SK-N-SH treated with all-trans-retinoic acid at 6 μM for 48 hours (cell line): ENCODE results near the gene NOTCH2.
"Not testable (repeated sequence)": the region's sequence is repeated elsewhere in the genome, so short reads cannot be mapped to it uniquely, and the experiment has no call there.

Experiments
- ATAC-seq: fragments of 200-7000 bp; cut with Tn5 transposase; 3 replicates; pipeline ENCODE4 v1.9.1; 2020; ENCODE audit warnings: mild to moderate bottlenecking, moderate library complexity

The NOTCH2 gene

DNA sequence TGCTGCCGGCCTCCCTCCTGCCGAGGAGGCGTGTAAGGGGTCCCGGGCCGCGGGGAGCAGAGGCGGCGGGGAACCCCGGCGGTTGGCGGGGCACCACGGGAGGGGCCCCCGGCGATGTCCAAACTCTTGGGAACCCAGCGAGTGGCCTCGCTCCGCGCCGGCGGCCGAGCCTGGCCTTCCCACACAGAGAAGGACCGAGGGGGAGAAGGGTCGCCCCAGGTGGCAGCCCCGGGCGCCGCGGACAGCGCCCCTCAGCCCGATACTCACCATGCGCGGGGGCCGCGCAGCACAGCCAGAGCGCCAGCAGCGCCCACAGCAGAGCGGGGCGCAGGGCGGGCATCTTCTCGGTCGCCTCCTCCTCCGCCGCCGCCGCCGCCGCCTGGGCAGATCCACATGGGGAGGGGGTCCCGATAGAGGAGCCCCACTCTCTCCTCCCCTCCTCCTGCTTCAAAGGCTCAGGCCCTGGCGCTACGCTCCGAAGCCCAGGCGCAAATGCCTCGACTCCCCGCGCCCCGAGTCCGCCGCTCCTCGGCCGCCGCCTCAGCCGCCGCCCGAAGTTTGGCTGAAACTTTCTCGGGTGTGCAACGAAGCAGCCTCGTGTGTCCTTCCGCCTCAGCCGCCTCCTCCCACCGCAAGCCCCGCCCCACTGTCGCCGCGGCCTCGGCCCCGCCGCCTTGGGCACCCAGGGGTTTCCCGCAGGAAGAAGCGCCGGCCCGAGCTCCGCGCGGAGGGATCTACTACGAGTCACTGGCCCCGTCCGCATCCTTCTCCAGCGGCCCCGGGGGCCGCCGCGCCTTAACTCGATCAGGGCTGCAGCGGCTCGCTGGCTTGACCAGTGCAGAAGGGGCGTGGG lies at the start of gene NOTCH2:
TSS of gene NOTCH2 (minus strand) at position 596 of the 853 bp plus-strand sequence. CDS start at position 340, 256 bp downstream.
- peak; percentile 81 for ATAC-seq

DNA sequence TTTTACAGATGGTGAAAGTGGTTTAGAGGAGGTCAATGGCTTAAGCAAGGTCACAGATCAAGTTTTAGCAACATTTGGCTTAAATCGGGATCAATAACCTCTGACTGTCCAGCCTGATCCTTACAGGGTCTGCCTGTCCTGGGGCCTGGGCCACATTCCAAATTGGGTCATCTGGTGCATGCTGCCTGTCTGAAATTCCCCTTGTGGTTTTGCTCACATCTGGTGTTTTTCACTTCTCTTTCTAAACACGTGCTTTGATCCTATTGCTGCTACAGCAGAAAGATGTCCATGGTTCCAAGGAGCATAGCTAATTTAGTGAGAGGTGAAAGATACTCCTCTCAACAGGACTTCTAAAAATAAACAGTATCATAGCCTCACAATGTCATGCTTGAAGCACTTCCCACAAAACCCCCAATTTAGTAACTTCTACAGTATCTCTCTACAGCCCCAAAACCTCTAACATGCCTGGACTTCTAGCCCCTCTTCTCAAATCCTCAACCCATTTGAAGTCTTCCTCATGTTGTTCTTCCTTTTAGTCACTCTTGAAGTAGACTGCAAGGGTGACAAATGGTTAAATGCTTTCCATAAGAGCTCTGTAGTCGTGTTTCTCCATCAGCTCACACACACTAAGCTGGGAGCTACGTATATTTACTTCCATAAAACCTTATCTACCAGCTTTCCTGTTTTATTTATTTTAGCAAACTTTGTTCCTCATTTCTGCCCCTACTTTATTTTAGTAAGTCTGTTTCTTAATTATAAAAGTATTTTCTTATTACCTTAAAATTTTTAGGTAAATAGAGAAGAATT lies 48.1 kb upstream of the NOTCH2 start:
- peak; percentile 87 for ATAC-seq

DNA sequence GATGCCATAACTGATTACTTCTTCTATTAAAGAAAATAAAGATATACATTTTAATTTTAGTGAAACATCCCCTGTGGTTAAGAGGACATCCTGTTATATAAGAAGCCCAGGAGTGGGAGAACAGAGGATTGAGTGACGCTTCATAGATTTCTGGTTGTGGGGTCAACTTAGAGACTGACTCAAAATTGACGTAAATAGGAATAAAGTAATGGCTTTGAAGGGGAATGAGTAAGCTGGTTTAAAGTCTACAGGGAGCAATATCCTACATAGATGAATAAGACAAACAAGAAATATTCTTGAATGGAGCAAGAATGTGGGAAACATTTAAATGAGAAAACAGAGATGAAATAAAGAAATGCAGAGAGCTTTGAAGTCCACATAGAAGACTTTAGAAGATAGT lies 46.6 kb upstream of the NOTCH2 start:
- not testable (repeated sequence) for ATAC-seq

DNA sequence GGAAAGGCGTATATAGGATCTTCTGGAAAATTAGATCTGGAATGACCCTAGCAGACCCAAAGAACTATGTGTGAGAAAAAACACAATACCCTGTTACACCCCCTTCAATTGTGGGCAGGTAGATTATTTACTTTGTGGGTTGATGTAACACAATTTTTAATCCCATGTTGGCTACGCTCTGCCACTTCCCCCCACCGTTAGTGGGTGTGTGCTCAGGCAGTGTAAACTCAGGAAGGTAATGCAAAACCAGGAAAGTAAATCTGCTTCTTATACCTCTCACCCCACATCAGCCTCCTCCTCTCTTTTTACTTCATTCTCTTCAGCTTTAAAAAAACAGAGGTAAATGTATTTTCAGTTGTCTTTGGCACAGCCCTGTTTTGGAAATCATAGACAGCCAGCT lies 43.7 kb upstream of the NOTCH2 start:
- ATAC-seq = not testable (repeated sequence)

DNA sequence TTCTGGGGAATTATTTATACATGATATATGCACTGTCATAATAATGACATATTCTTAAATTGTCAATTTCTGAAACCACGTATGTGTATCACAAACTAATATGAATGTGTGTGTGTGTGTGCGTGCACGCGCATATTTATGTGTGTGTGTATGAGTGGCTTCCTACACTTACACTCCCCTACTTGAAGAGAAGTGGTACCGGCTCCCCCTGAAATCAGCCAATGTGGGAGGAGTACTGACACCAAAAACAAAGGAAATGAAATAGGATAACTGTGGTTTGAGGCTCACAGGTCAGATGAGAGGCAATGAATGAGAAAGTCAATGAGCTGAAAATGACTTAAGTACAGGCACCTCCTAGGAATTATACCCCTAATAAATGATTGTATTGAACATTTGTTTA lies 42.8 kb upstream of the NOTCH2 start:
- ATAC-seq = peak; percentile 18

DNA sequence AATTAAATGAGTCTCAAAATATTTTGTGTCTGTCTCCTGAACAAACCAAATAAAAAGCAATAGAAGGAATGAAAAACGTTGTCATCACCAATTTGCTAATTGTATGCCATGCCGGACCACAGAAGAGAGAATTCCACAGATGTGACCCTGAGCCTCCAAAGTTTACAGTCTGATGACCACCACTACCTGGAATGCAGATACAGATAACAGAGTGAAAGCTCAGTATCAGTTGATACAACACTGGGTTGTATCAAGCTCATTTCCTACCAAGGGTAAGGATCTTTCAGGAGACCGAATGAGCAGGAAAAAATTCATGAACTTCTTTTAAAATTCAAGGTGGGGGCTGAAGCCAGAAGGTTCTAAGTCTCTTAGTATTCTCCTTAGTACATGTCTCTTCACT lies 42.3 kb upstream of the NOTCH2 start:
- peak; percentile 94 for ATAC-seq

DNA sequence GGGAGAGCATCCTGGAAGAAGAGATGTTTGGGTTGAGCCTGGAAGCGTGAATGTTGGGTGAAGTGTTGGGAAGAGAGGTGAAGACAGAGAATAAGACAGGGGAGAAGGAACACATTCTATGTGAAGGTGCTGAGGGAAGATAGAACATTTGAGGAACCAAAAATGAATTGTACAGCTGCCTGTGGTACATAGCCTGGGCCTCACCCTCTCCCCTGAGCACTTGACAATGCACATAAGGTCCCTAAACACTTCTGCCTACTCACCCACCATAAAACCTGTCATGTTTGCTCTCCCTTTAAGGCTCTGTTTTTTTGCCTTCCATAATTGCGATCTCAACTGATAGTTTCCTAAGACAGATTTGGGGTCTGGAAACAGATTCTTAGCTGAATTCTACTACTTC lies 41.5 kb upstream of the NOTCH2 start:
- ATAC-seq = not testable (repeated sequence)

DNA sequence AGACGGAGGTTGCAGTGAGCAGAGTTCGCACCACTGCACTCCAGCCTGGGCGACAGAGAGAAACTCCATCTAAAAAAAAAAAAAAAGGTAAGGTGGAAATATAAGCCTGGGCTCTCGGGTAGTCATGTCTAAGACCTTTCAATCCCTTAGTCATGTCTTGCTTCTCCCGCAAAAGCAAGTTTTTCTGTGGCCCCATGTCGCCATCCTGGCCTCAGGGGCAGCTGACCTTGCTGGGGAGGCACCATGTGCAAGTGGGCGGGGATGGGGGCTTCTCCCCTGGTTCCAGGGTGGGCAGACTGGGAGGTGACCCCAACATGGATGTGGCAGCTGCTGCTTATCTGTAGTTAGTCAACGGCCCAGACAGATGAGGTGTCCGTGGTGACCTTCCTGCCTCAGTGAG lies 40.2 kb upstream of the NOTCH2 start:
- not testable (repeated sequence) for ATAC-seq

DNA sequence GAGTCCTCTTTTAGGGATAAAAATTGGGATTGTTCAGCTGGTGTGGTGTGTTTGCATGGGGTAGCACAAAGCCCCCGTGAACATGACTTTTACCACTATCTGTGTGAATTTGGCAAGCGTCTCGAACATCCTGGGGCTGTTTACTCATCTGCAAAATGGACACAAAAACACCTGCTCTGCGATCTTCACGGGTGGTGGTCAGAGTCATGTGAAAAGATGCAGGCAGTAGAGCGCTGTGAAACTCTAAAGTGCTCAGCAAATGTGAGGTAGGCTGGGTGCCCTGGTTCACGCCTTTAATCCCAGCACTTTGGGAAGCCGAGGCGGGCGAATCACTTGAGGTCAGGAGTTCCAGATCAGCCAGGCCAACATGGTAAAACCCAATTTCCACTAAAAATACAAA lies 39.7 kb upstream of the NOTCH2 start:
- ATAC-seq = not testable (repeated sequence)

DNA sequence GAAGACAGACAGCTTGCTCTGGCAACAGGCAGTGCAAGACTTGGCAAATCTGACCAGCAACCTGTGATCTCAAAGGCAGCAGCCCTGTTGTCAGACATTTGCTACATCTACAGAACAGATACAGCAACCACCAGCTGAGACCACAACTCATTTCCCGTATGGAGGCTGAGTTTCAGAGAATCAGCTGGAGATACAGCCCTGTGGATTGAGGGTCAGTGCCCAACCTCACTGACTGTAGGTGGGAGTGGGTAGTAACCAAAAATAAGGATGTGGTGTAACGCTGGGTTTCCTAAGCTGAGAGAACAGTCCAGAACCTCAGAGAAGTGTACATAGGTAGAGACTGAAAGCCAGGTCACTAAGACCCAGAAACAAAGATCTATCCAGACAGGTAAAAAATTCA lies 35.8 kb upstream of the NOTCH2 start:
- not testable (repeated sequence) for ATAC-seq

DNA sequence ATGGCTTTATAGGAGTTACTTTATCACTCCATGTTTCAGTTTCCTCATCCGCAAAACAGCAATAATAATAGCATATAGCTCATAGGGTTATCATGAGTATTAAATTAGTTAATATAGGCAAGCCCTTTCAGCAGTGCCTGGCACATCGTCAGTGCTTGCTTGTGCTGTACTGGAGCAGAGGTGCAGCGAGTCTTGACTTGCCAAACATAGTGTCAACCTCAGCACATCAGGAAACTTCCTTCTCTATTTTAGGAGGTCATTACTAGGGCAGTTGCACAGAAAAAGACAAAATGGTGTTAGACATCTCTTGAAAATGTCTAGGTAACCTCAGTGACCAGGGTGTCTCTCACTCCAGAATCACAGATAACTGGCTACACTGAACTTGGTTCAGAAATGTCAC lies 34.3 kb upstream of the NOTCH2 start:
- ATAC-seq = not testable (repeated sequence)

DNA sequence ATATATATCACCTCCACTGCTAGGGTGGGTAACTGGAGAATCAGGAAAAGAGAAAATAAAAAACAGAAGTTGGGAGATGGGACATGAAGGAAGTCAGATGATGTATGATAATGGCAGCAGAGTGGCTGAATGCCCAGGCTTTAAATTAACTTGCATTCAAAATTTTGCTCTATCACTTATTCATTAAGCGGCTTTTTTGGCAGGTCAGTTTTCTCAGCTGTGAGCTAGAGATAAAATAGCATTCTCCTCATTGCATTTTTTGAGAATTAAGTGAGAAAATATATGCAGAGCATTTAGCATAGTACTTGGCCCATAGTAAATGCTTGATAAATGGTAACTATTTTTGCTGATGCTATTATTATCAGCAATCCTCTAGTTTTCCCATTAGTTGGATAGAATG lies 32.1 kb upstream of the NOTCH2 start:
- ATAC-seq = peak; percentile 55

DNA sequence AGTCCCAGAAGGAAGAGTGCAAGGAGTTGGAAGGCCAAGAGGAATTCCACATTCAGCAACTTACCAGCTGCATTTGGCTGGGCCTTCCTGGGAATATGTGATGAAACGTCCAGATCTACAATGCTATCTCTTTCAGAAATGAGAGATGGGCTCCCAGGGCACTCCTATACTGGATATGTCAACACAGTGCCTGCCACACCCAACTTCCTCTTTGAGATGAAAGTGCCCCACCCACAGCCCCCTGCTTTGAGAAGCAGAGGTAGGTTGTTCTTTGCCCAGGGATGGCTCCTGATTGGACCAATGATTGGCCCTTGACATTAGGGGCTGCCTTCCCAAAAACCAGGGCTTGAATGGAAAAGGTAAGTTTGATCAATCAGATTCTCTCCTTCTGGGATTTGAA lies 31.1 kb upstream of the NOTCH2 start:
- ATAC-seq = not testable (repeated sequence)

DNA sequence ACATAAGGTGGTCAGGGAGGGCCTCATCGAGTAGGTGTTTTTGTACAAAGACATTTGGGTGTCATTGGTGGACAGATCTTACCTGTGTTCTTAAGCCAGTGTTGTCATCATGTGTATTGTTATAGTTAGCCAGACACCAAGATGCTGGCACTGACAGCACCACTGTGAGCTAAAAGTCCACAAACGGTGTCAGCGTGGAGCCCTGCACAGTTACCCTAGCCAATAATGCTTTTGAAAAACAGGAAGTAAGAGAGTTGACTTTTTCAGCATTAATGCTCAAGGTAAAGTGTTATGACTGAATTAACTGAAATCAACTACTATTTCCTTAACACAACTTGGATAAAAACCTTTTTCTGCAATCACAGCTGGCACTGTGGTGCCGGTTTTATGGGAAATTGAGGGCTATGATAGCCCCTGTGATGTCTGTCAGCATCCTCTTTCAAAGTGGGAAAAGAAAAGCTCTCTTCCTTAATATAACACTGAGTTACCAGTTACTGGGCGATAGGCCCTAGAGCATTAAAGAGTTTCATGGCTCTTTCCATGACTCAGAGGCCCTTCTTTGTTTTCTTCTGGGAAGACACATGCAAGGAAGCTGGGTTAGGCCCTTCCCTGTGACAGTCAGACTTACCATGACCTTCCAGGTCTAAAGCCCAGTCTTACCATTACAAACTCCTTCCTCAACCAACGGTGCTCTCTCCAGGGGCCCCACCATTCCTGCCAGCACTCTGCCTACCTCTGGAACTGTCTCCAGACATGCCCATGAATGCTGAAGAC lies 29.7 kb upstream of the NOTCH2 start:
- not testable (repeated sequence) for ATAC-seq

DNA sequence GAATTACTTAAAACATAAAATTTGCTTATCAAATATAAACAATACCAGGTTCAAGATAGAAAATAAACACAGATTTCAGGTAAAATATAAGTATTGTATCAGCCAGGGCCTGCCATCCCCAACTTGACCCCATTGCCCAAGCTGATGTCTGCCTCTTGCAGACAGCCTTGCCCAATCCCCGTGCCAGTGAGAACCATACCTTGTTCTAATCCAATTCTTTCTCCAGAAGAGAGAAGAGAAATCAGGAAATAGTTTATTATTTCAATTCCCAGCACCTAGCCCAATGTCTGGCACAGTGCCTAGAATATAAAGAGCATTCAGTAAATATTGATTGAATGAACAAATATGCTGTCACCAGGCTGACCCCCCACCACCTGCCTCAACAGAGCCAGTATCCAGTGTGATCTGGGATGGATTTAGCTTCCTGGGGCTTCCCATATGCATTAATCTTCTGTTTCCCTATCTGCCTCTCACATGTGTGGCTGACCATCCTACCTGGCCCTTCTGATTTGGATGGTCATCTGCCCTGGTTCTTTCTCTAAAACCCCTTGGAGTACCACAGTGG lies 27.6 kb upstream of the NOTCH2 start:
- ATAC-seq = not testable (repeated sequence)

DNA sequence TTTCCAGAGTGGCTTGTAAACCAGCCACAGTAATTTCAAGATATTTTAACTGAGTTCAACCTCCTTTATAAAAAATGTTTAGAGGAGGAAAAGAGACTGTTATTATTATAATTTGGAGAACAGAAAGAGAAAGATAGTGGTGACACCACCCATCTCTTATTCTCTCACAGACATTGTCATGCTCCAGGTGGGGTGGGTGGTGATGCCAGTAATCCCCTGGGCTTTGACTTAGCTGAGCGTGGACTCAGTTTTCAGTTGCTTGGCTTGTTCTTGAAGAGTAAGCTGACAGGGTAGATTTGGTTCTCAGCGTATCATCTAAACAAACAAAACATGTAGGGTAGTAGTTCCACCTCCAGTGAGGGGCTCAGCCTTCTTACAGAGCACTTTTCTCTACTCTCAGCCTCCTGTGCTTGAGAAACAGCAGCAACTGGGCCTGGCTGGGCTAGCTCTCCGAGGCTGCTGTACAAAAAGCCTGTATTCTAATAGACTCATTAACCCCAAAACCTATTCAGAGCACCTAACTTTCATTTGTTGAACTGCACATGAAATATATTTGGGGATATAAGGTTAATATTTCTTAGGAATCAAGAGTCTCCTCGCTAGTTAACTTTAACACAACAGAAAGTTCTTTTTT lies 24.2 kb upstream of the NOTCH2 start:
- not testable (repeated sequence) for ATAC-seq

DNA sequence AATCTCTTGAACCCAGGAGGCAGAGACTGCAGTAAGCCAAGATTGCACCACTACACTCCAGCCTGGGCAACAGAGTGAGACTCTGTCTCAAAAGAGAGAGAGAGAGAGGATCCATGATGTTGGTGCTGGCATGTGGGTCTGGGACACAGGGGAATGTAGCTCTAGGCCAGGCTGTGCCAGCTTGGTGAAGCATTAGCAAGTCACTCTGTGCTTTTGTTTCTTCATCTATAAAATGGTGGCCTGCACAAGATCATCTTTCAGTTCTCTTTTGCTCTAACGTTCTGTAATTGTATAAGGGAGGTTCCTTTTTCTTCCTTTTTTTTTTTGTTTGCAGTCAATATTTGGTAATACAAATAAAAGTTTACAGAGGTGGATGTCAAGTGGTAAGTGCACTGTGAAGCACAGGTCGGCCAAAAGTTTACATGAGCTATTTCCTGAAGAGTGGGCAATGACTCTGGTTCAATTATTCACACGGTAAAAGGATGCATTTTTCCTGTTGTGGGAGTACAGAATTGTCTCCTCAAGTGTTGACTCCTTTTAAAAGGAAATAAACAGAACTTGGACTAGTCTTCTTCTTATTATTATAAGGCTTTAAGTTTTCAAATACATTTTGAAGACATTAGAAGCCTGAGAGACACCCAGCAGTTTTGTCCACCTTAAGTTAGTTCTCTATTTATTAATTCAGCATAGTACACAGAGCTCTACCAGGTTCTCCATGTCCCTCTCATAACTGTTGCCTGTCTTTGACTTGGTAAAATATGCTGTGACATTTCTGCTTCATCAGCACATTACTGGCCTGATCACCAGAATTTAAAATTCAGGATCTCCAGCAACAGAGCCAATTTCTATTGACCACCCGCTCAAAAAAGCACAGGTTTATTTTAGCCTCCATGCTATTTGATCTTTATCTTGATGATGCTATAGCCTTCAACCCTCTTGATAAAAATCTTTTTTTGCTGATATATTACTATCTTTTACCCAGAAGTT lies 23.1 kb upstream of the NOTCH2 start:
- not testable (repeated sequence) for ATAC-seq

DNA sequence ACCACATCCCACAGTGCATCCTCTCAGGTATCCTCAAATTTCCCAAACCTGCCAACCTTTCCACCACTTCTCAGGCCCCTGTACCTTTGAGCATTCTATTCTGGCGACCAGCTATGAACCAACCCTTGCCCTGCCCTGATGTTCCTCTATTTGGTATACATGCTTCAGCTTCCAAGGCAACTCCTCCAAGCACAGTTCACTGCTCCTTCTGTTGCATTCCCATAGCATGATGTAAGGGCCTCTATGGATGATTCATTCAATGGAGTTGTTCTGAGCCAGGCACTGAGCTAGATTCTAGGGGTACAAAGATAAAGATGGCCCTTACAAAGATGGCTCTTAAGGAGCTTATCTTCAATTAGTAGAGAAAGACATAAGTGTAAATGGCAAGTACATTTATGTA lies 21.4 kb upstream of the NOTCH2 start:
- ATAC-seq = peak; percentile 97

DNA sequence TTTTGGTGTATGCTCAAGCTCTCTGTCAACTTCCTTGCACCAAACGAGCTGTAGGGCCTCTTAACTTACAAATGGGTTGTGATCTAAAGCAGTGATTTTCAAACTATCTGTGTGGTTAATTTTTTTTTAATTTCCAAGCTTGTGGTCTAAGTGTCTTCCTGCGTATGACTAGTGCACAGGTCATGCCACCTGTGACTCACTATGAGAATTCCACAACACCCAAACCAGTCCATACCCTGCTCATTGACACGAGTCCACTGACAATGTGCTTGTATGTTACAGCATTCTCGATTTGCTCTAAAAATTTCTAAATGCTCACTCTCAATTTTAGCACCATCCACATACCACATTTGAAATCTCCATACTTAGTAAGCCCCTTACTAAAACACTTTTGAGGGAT lies 18.5 kb upstream of the NOTCH2 start:
- ATAC-seq = peak; percentile 56; the same call in 2 of the 3 replicates

DNA sequence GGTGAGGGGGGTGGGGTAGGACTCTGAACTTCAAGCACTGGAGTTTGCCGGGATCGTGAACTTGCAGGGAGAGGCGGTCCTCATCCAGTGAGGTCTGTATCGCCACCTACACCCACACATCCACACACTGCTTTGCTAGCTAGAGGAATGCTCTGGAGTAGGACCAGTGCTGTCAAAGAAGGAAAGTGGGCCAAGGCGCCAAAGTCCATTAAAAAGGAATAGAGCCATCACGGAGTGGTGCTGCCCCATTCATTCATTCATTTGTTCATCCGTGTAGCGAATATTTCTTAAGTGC lies 405 bp upstream of the NOTCH2 start:
- peak; percentile 43; the same call in 2 of the 3 replicates for ATAC-seq

DNA sequence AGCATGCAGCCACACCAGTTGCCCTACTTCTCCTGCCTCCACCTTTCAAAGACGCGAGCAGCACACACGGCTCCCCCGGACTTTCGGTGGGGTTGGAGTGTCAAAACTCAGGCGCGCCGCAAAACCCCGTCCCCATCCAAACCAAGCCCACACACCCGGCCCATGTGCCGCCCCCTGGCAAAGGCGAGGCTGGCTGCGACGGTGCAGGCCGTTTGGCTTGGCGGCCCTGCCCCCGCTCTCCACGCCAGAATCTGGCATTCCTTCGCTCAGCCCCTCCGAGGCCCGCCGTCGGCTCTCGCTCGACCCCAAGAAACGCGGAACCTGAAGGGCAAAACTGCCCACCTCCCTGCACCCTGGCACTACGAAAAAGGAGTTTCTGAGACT lies 787 bp downstream of the NOTCH2 start:
- not testable (repeated sequence) for ATAC-seq
